HG02973 (cell line): ENCODE measurements around the gene PCDH15.

ENCODE experiments used
- ATAC-seq: cut with Tn5 transposase; IDR thresholded peaks from one replicate; pipeline ENCODE4 v1.9.1; 2021; ENCODE audit warnings: moderate library complexity; ENCODE audit not compliant: unreplicated experiment

The PCDH15 gene

GRCh38 chr10:54137396-54137795, 663.6 kb downstream of the PCDH15 start:
- no peak for ATAC-seq

GRCh38 chr10:54133203-54133602, 667.8 kb downstream of the PCDH15 start:
- no peak for ATAC-seq

DNA sequence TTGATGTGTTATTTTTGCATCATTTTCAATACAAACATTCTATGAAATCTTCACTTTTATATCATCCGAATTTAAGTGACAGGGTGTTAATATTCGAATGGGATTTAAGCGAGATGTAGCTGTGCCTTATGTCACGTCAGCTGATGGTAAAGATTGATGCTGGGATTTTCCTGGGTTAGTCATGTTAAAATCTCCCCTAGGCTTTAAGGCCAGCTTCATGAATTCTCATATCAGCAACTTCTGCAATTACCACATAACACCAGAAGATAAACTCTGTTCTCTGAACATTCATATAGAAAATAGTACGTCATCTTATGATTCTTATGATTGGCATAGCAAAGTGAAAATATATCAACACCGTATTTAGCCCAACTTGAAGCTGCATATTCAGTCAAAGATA, 669.2 kb downstream of the PCDH15 start:
- ATAC-seq, result no peak

DNA sequence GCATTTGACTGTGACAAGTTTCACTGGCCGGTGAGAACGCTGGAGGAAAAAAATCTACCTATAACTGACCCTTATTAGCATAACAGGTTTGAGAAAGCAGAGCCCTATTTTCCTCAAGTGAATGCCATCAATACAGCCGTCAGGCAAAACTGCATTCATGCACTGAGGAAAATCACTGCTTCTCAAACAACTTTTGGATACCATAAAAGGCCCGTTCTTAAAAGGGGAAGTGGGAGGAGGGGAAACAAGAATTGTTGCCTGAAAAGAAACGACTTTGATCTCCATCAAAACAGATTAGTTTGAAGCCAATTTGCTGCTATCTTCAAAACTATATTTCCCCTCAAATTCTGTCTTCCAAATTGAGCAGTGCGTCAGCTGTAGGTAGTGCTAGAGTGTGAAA, 670.6 kb downstream of the PCDH15 start:
- no peak for ATAC-seq

GRCh38 chr10:54125098-54125747, 675.8 kb downstream of the PCDH15 start:
- no peak for ATAC-seq

GRCh38 chr10:54124209-54124885, 676.7 kb downstream of the PCDH15 start:
- ATAC-seq, result no peak

DNA sequence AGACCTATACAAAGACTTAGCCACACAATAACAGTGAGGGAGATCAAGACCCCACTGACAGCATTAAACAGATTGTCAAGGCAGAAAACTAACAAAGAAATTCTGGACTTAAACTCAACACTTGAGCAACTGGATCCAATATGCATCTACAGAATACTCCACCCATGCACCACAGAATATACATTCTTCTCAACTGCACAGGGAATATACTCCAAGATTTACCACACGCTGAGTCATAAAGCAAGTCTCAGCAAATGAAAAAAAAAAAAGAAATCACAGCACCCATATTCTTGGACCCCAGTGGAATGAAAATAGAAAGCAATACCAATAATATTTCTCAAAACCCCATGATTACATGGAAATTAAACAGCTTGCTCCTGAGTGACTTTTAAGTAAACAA, 680.2 kb downstream of the PCDH15 start:
- no peak for ATAC-seq

DNA sequence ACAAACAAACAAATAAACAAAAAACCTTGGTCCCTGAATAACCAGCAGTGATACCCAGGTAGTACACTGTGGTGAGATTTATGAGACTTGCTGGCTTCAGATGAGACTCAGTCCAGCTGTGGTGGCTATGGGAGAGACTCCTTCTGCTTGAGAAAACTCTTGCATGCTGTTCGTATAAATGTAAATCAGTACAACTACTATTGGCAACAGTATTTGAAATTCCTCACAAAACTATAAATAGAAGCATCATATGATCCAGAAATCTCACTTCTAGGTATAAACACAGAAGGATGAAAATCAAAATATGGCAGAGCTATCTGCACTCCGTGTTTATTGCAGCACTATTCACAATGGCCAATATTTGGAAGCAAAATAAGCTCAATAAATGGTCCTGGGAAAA, 692.1 kb downstream of the PCDH15 start:
- no peak for ATAC-seq

- ATAC-seq, result no peak
Measured at GRCh38 chr10:54096892-54097291, 704.1 kb downstream of the PCDH15 start.

- no peak for ATAC-seq
Measured at GRCh38 chr10:54094321-54094720, 706.7 kb downstream of the PCDH15 start.

DNA sequence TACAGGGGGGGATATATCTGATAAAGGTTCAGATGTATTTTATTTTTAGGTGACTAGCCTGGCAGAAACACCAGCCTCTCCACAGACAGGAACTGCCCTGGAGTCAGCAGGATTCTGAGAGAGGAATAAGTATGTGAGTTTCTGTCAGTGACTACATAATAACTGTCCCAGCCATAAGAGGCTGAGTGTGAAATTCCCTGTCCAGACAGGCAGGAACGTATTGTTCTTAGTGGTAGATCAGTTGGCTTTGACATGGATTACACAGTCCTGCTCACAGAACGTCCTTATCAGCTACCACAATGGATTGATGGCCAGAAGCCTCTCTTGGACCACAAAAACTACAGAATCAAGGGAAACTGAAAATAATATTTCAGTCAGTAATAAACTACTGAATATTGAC, 709.8 kb downstream of the PCDH15 start:
- ATAC-seq, result no peak

- ATAC-seq, result no peak
Measured at GRCh38 chr10:54081950-54082349, 719.1 kb downstream of the PCDH15 start.

DNA sequence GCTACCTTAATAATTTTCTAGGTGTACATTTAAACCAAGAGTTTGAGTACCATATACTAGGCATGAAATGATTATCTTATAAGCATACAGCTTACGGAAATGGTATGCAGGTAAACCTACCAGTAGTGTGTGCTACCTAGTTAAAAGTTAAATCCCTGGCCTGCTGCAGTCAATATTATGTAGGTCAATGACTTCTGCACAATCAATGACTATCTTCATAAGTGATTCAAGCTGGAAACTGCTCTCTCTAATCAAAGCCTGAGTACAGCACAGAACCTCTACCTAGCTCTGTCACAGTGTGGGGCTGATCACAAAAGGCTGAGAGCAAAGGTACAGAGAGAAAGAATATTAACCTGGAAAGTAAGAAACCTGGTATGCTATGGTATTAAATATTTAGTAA, 733.7 kb downstream of the PCDH15 start:
- ATAC-seq, result no peak

GRCh38 chr10:54066646-54067045, 734.4 kb downstream of the PCDH15 start:
- ATAC-seq, result no peak

DNA sequence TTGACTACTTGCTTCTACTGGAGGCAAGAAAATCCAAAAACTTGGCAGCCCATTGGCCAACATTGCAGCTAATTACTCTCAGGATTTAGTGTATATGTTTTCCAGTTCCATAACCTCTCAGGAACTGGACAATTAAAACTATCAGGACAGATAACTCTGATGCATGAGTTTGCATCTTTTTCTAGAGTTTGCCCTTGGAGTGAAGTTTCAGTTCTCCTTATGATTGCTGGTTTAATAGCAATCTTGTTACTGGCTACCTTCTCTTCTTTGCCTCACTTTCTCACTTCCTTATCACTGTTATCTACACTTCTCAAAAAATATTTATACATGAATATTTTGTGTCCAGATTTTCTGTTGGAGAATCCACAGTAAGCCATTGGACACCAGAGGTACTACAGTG, 735.9 kb downstream of the PCDH15 start:
- no peak for ATAC-seq

DNA sequence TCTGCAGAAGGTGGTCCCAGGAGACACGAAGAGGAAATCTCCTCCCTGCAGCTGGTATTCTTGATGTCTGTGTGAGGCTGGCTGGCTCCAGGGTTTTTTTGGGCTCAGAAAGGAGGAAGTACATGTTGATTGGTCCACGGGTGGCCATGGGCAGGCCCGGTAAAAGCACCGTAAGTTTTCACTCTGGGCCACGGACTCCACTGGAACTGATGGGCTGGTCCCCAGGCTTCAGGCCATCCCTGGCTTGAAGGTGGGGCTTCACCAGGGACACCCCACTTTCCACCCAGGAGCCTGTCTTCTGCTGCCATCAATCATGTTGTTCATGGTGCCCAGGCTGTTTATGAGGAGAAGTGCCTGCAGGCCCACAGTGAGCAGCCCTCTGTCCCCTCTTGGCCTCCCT, 736.8 kb downstream of the PCDH15 start:
- no peak for ATAC-seq

DNA sequence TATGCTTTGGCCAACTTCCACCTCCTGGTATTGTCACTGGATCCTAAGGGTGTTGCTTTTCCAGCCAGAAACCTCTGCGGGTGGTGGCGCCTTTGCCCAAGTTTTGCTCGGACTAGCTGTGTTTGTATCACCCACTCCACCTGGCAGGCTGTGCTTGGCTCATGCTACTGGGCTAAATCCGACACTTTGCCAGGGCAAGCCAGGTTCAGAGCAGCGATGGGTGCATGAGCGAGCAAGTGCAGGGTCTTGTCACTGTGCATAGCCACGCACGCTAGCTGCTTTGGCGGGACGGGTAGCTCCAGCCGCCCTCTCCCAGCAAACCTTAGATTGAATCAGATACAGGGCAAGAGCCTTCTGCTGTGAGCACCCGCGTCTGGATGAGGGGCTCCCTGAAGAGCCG, 737.5 kb downstream of the PCDH15 start:
- no peak for ATAC-seq

DNA sequence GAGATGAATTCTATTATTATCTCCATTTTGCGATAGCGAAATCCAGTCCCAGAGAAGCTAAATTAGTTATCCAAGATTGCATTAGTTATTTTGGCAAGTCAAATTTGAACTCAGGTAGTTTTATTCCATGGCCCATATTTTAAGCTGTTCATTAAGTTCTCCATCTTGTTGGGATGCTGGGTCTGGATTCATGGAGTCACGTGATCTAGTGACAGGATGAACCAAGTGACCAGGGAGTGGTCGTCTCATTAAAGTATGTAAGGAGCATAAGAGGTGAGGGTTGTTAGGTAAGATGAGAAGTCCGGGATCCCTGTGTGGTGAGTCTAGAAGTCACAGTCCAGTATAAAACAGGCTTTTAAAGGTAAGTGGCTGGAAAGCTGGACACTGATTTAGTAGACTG, 740.5 kb downstream of the PCDH15 start:
- ATAC-seq, result no peak

GRCh38 chr10:54057357-54057756, 743.7 kb downstream of the PCDH15 start:
- no peak for ATAC-seq

- ATAC-seq, result no peak
Measured at GRCh38 chr10:54026340-54026739, 774.7 kb downstream of the PCDH15 start.

GRCh38 chr10:54011117-54011516, 789.9 kb downstream of the PCDH15 start:
- ATAC-seq, result no peak

- ATAC-seq, result no peak
Measured at GRCh38 chr10:54010337-54010933, 790.6 kb downstream of the PCDH15 start.
